ENCODE measurements around the gene ST3GAL2.

DNA sequence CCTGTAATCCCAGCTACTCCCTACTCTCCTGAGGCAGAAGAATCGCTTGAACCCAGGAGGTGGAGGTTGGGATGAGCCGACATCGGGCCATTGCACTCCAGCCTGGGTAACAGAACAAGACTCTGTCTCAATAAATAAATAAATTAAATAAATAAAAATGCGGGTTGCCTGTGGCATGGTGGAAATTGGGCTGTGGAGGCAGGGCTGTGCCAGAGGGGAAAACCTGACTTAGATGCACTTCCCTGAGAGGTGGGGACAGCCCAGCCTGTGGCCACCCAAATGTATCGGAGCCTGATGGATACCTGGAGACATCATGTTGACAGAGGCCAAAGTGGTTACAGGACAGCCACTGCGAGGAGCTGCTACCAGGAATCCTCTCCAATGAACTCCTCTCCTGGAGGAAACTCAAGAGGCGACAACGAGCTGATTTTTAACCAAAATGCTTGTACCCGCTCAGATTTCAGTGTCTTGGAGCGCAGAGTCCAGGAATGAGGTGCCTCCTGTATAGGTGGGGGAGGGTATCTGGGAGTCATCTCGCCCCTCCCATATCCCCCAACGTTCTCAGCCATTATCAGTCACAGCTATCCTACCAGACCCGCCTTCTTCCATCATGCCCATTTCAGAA is 59.9 kb downstream of the ST3GAL2 start:
- no peak for TF ChIP-seq CEBPB (IDR thresholded peaks at IDR 0.05)
- no peak for TF ChIP-seq EP300 (IDR thresholded peaks at IDR 0.05; ENCODE audit: borderline replicate concordance)
- TF ChIP-seq, protein P1, sequence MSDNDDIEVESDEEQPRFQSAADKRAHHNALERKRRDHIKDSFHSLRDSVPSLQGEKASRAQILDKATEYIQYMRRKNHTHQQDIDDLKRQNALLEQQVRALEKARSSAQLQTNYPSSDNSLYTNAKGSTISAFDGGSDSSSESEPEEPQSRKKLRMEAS (IDR thresholded peaks at IDR 0.05) = no peak
- no peak for TF ChIP-seq YY1 (IDR thresholded peaks at IDR 0.05; ENCODE audit: low read depth)
- TF ChIP-seq FOXM1 (IDR thresholded peaks at IDR 0.05; ENCODE audit: borderline replicate concordance, low read depth) = no peak
- no peak for TF ChIP-seq TAF1 (IDR thresholded peaks at IDR 0.05; ENCODE audit: low read depth)
